Left renal cortex interstitium (tissue), 4 donors: ENCODE measurements around the gene RCAN1. TPM values are rescaled to one million over a fixed set of nuclear protein-coding genes. Genes with fewer than 3 reads are reported as not detected.
"Not testable (repeated sequence)": the region's sequence is repeated elsewhere in the genome, so short reads cannot be mapped to it uniquely, and the experiment has no call there.

Experiments
- DNase-seq, 4 donors: peaks; one replicate each; pipeline ENCODE4 v3.0.0-alpha.2; 2013; ENCODE audit warnings: low read depth in 4 of 4, low spot score in 2 of 4, missing footprints in 1 of 4
- polyA plus RNA-seq, 4 donors: library from polyadenylated mRNA; unstranded; fragments of 120-200 nt; gene quantifications; one replicate each; pipeline ENCODE4 v1.2.1, GENCODE V29; 2013; ENCODE audit not compliant: insufficient read length in 4 of 4

Gene RCAN1
- polyA plus RNA-seq, 4 donors, result 30.5 to 39.2 (median 34.2) TPM

DNA sequence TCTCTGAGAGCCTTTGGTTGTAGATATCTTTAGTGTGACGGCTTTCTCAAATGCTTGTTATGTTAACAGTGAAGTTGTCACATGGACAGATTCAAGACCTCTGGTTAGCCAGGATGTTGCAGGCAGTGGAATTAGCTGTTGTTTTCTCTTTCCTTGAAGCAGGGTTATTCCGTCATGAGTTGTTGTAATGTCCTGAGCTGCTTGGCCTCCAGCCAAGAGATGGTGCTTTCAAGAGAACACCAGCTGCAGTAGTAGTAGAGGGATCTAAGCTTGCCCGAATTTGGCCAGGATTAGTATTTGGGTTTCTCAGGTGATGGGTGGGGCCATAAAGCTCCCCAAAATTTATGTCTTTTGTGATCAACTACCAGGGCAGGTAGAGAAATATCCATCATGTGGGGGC is 116.3 kb downstream of the RCAN1 start:
- no peak for DNase-seq

DNA sequence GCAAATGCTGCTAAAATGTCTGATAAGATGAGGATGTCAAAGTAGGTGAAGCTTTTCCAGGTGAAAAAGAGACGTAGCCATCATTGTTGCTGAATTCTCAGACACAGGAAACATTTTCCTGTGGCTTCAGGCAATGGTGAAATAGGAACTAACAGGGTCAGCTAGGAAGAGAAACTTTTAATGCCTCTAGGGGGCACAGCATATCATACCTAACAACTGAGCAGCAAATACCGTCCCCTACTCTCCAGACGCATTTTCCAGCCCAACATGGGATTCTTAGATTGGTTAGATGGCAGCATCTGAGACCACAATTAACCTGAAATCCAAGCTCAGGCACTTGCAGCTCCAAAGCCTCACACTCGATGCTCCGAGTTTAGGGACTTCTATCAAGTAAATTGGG is 131.1 kb downstream of the RCAN1 start:
- DNase-seq, result not testable (repeated sequence)

DNA sequence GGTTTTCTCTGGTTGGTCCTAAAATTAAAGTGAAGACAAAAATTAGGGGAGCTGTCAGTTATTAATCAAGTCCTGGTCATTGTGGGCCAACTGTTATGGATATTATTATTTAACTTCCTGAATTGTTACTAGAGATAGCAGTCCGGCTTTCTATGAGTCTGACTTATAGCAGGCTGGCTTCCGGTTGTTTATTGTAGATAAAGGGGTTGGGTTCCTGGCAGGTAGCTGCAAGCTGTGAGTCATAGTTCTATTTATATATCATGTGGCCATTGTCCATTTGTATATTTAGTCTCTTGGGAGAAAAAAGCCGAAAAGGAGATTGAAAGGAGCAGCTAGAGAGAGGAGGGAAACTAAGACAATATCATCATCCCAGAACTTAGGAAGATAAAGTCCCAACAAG is 131.5 kb downstream of the RCAN1 start:
- not testable (repeated sequence) for DNase-seq

DNA sequence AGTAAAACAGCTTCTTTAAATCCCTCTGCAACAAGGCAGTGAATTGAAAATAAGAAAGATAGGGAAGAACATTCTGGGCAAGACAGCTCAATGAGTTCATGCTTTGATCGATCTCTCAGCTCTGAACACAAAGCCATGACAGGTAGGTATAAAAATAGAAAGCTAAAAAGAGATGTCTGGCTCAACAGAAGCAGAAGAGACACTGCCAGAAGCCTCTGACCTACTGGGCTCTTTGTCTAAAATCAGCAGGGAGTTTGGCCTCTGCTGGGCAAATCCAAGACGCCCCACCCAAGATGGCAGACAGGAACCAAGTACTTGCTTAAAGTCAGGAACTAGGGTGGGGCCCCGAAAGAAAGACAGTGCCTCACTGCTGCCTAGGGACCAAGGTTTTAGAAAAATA is 147.6 kb downstream of the RCAN1 start:
- not testable (repeated sequence) for DNase-seq

Other genes starting within 250 kb of the RCAN1 start
- gene SMIM11, start 239.6 kb downstream of the RCAN1 start, polyA plus RNA-seq, result 10 to 100 TPM in 1 of 4 donors, 1 to 10 TPM in 3; 3.4 to 11.6 (median 6.0) TPM
- under 1 TPM in 3 of 4 donors, not detected in 1; 0.14 to 0.85 (median 0.60) TPM for gene SMIM34, start 191.2 kb downstream of the RCAN1 start, polyA plus RNA-seq
- gene KCNE1, start 102.9 kb downstream of the RCAN1 start, polyA plus RNA-seq, result 1 to 10 TPM in 1 of 4 donors, under 1 TPM in 3; 0.22 to 1.3 (median 0.48) TPM
- gene CLIC6, start 53.9 kb upstream of the RCAN1 start, polyA plus RNA-seq, result 1 to 10 TPM; 1.7 to 4.2 (median 2.1) TPM